Stimulated activated naive CD8-positive, alpha-beta T cell treated with anti-CD3 and anti-CD28 coated beads, Interleukin-15, Interleukin-2, amounts not matched to agents 100 ng/mL and 50 ng/mL, for 24 hours (primary cell): ENCODE results near the gene OXER1.

Experiments used
- H3K27ac Mint-ChIP-seq: one replicate; pipeline ENCODE4 v1.8.0; 2021; ENCODE audit warnings: mild to moderate bottlenecking, mixed read lengths
- H3K27me3 Mint-ChIP-seq: one replicate; pipeline ENCODE4 v1.8.0; 2021; ENCODE audit warnings: mixed read lengths
- H3K36me3 Mint-ChIP-seq: one replicate; pipeline ENCODE4 v1.8.0; 2021; ENCODE audit warnings: low read depth, mixed read lengths
- H3K4me1 Mint-ChIP-seq: one replicate; pipeline ENCODE4 v1.8.0; 2021; ENCODE audit warnings: low read depth, mixed read lengths
- H3K4me3 Mint-ChIP-seq: one replicate; pipeline ENCODE4 v1.8.0; 2021; ENCODE audit warnings: mild to moderate bottlenecking, mixed read lengths
- H3K9me3 Mint-ChIP-seq: one replicate; pipeline ENCODE4 v1.8.0; 2021; ENCODE audit warnings: mixed read lengths

Gene OXER1

DNA sequence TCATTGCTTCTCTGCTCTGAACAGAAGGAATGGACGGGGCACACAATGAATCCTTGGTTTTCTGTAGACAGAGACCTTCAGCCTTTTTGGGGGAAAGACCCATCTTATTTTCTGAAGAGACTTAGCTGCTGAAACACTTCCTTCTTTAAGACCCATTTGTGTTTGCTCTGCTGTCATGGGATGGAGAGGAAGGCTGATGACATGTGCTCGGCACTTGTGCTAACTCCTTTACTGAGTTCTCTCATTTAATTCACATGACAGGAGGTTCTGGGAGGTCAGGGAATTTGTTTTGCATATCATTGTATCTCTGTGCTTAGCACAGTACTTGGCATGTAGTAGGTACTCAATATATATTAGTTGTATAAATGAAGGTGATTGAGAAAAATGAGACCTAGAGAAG lies 39.0 kb downstream of the OXER1 start:
- Mint-ChIP-seq H3K27ac (no peak overlapping the region), H3K27me3 (no peaks in the 10 kb centered on the region), H3K4me1 (peaks cover 10% of the 10 kb centered on the region), H3K4me3 (no peak overlapping the region), H3K36me3 (peaks cover 11% of the 10 kb centered on the region), H3K9me3 (peaks cover 4% of the 10 kb centered on the region)

DNA sequence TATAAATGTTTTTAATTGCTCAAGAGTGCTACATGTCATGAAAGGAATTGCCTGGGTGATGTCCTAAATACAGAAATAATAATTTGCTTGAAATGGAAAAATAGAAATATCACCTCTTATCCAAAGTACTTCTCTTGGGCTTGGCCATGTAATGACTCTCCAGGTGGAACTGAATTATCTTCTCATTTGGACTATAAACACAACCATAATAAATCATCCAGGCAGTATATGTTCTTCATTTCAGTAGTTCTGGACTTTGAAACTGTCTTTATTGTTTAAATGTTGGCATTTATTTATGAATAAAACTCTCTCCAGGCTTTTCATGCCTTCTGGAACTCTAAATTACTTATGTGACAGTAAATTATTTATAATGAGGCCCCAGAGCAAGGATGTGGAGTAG lies 40.5 kb downstream of the OXER1 start:
- Mint-ChIP-seq H3K4me1 (peaks cover 10% of the 10 kb centered on the region), H3K36me3 (peaks cover 5% of the 10 kb centered on the region)

DNA sequence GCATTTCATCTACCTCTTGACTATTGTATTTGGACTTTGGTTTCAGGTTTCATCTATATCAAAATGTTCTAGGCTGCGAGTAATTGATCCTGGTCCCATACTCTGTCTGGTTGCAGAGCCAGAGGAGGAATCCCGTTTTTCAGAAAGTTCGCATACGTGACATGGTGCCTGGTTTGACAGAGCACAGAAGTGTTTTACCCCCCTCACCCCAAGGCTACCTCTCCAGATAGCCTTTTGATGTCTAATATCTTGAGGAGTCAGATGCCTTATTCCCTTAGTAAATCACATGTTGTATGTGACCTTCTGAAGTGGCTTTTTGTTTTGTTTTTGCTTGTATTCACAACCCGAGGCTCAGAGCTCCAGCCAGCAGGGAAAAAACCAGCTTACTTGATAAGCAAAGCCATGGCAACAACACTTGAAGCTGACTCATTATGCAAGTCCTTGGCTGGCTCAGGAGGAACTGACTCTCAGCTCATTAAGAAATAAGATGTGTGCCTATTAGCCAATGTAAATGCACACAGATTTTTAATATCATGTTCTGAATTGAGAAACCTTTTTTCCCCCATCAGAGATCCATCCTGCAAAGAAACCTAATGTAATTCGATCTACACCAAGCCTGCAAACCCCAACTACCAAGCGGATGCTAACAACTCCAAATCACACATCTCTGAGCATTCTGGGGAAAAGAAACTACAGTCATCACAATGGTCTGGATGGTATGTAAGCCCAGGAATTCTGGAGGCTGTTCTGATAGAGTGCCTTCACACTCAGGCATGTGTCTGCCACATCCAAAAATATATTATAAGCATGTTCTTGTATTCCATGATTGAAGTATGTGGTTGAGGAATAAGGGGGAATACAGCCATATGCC lies 41.4 kb downstream of the OXER1 start:
- H3K4me3 Mint-ChIP-seq: no peak overlapping the region
- H3K36me3 Mint-ChIP-seq: no peaks in the 10 kb centered on the region
- H3K27me3 Mint-ChIP-seq: no peaks in the 10 kb centered on the region
- H3K27ac Mint-ChIP-seq: no peak overlapping the region
- H3K4me1 Mint-ChIP-seq: peaks cover 10% of the 10 kb centered on the region
- no peaks in the 10 kb centered on the region for H3K9me3 Mint-ChIP-seq

More for the DNA sequence above, 40.5 kb downstream of the OXER1 start:
- Mint-ChIP-seq H3K9me3 (no peaks in the 10 kb centered on the region), H3K27me3 (no peaks in the 10 kb centered on the region), H3K27ac (no peak overlapping the region), H3K4me3 (no peak overlapping the region)

DNA sequence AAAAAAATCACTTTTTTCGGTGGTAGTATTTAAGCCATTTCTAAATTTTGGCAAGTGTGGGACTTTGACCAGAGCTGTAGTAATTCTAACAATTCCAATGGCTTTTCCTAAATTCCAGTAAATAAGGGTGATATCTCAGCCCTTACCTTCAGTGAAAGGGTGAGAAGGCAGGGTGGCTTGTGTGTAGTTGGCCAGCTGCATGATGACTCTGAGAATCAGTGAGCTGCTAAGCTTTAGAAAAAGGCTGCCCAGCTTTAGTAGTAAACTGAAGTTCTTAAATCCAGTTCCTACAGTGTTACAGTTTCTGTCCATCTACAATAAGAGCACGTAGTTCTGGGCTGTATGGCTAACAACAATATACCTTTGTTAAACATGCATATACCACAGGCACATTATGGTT lies 42.0 kb downstream of the OXER1 start:
- peaks cover 10% of the 10 kb centered on the region for H3K4me1 Mint-ChIP-seq
- H3K4me3 Mint-ChIP-seq: no peak overlapping the region
- H3K36me3 Mint-ChIP-seq: no peaks in the 10 kb centered on the region
- H3K9me3 Mint-ChIP-seq: no peaks in the 10 kb centered on the region
- H3K27ac Mint-ChIP-seq: no peak overlapping the region
- H3K27me3 Mint-ChIP-seq: no peaks in the 10 kb centered on the region

DNA sequence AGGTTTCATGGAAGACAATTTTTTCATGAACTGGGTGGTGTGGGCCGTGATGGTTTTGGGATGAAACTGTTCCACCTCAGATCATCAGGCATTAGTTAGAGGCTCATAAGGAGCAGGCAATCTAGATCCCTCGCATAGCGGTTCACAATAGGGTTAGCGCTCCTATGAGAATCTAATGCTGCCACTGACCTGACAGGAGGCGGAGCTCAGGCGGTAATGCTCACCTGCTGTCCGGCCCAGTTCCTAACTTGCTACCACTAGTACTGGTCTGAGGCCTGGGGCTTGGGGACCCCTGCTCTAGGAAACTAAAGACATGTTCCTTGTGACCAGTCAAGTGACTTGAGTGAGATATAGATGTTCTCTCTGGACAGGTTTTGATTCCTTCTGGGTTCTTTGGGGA lies 49.2 kb downstream of the OXER1 start:
- no peak overlapping the region for H3K4me3 Mint-ChIP-seq
- H3K27me3 Mint-ChIP-seq: no peaks in the 10 kb centered on the region
- H3K4me1 Mint-ChIP-seq: peaks cover 5% of the 10 kb centered on the region
- H3K9me3 Mint-ChIP-seq: no peaks in the 10 kb centered on the region
- no peak overlapping the region for H3K27ac Mint-ChIP-seq
- no peaks in the 10 kb centered on the region for H3K36me3 Mint-ChIP-seq

DNA sequence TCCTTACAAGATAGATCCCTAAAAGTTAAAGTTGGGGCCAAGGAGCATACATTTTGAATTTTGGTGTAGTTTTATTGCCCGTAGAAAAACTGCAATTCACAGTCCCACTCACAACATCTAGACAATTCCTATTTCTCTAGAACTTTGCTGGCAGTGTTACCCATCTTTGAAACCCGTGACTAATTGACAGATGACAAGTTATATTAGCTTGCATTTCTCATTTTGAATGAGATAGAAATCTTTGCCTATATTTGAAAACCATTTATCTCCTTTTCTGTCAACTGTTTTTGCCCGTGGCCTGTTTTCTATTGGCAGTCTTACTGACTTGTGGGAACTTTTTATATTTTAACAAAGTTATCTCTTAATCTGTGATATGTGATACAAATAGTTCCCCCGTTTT lies 50.0 kb downstream of the OXER1 start:
- Mint-ChIP-seq H3K36me3 (peaks cover 3% of the 10 kb centered on the region), H3K27ac (no peak overlapping the region), H3K9me3 (no peaks in the 10 kb centered on the region), H3K27me3 (no peaks in the 10 kb centered on the region), H3K4me3 (no peak overlapping the region), H3K4me1 (peaks cover 5% of the 10 kb centered on the region)

DNA sequence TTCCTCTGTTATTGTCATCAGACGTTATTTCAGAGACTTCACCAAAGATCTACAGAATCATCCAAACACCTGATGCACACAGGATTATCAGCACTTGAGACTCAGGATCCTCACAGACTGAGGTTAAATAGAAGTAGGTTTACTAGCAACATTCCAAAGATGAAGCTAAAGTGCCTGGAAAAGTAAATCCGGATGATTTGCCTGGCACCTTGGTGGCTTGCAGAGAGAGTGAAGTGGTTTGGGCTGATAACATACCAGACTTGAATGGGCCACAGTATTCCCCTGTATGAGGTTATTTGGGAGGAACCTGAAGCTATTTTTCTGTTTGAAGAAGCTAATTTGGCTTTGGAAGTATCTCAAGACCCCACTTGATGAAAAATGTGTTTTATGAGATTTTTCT lies 51.0 kb downstream of the OXER1 start:
- Mint-ChIP-seq H3K36me3 (peaks cover 9% of the 10 kb centered on the region), H3K4me1 (peaks cover 5% of the 10 kb centered on the region), H3K27me3 (no peaks in the 10 kb centered on the region), H3K9me3 (no peaks in the 10 kb centered on the region), H3K27ac (no peak overlapping the region), H3K4me3 (no peak overlapping the region)
